HepG2 (cell line): ENCODE data around the gene POFUT1. TPM values are rescaled to one million over a fixed set of nuclear protein-coding genes. Genes with fewer than 3 reads are reported as not detected.
A peak's percentile ranks its signal among the peaks of the same experiment; 100 is the strongest.

Experiments
- AGO2 ChIP-seq: fragments of 200-400 bp; formaldehyde crosslinking; optimal IDR thresholded peaks from 2 replicates; pipeline ENCODE3; 2017; ENCODE audit warnings: mild to moderate bottlenecking, low read depth, low read length, moderate library complexity
- CEBPB ChIP-seq: IDR thresholded peaks from 2 replicates; pipeline ENCODE4 v1.6.1; 2011; ENCODE audit warnings: low read depth, low read length, improper control_type of control experiment, borderline replicate concordance
- CREM ChIP-seq, 2 experiments: sonication (generic) in 1 of 2; formaldehyde crosslinking in 1 of 2; IDR thresholded peaks; 2 replicates each; pipeline versions ENCODE4 v1.4.0 to v1.6.1; 2016 to 2020; ENCODE audit warnings: antibody characterized with exemption in 1 of 2, mild to moderate bottlenecking in 1 of 2, missing genetic modification reagents in 1 of 2
- FLYWCH1 ChIP-seq: sonication (generic); formaldehyde crosslinking; IDR thresholded peaks from 2 replicates; pipeline ENCODE4 v1.8.1; 2023; ENCODE audit warnings: mild to moderate bottlenecking, missing genetic modification reagents
- HNRNPL ChIP-seq: fragments of 200-400 bp; formaldehyde crosslinking; IDR thresholded peaks from 2 replicates; pipeline ENCODE4 v1.6.1; 2017; ENCODE audit warnings: mild to moderate bottlenecking, low read depth, low read length
- HOXA5 ChIP-seq: sonication (generic); formaldehyde crosslinking; IDR thresholded peaks from 2 replicates; pipeline ENCODE4 v1.4.0; 2020; ENCODE audit warnings: missing genetic modification reagents
- HOXD1 ChIP-seq: sonication (generic); formaldehyde crosslinking; IDR thresholded peaks from 2 replicates; pipeline ENCODE4 v1.5.0; 2020; ENCODE audit warnings: missing genetic modification reagents
- MATR3 ChIP-seq: sonication (generic); formaldehyde crosslinking; IDR thresholded peaks from 2 replicates; pipeline ENCODE4 v1.4.0; 2020; ENCODE audit warnings: missing genetic modification reagents
- NFE2 ChIP-seq: sonication (generic); formaldehyde crosslinking; IDR thresholded peaks from 2 replicates; pipeline ENCODE4 v1.4.0; 2020; ENCODE audit warnings: missing genetic modification reagents
- PLRG1 ChIP-seq: fragments of 450-650 bp; conservative IDR thresholded peaks from 2 replicates; pipeline ENCODE4 v1.6.1; 2016
- RNF2 ChIP-seq: fragments of 450-650 bp; conservative IDR thresholded peaks from 2 replicates; pipeline ENCODE4 v1.6.1; 2016; ENCODE audit warnings: low read depth
- RORA ChIP-seq: sonication (generic); formaldehyde crosslinking; IDR thresholded peaks from 2 replicates; pipeline ENCODE4 v1.5.0; 2020; ENCODE audit warnings: mild to moderate bottlenecking, missing genetic modification reagents, moderate library complexity
- TBX3 ChIP-seq: fragments of 450-650 bp; IDR thresholded peaks from 2 replicates; pipeline ENCODE4 v1.6.1; 2017; ENCODE audit warnings: antibody characterized with exemption, mild to moderate bottlenecking, inconsistent platforms, borderline replicate concordance
- ZNF670 ChIP-seq: sonication (generic); formaldehyde crosslinking; IDR thresholded peaks from 2 replicates; pipeline ENCODE4 v1.8.0; 2022; ENCODE audit warnings: mild to moderate bottlenecking, missing genetic modification reagents, borderline replicate concordance
- ZNF7 ChIP-seq: IDR thresholded peaks from 2 replicates; pipeline ENCODE4 v1.6.1; 2016; ENCODE audit warnings: missing biosample characterization, missing genetic modification reagents
- ZNF773 ChIP-seq: sonication (generic); formaldehyde crosslinking; IDR thresholded peaks from 2 replicates; pipeline ENCODE4 v1.4.0; 2020; ENCODE audit warnings: missing genetic modification reagents, borderline replicate concordance
- polyA plus RNA-seq, 8 experiments: library from polyadenylated mRNA; depleted of rRNA in 3 of 8; stranded (reverse) in 7 of 8; unstranded in 1 of 8; fragments of >200 nt; fragmentation: Illumina TruSeq in 4 of 8; extraction: Trizol in 4 of 8; gene quantifications; 2 replicates each; pipeline versions ENCODE4 v1.2.1 to v1.2.3, GENCODE V29; 2011 to 2016; ENCODE audit warnings: low read depth in 4 of 8, missing spikeins in 1 of 8, mixed read lengths in 1 of 8; ENCODE audit not compliant: insufficient read depth in 1 of 8
- total RNA-seq, 5 experiments: library from RNA; depleted of rRNA; stranded (reverse); fragments of >200 nt; fragmentation: Illumina TruSeq; extraction: Trizol; gene quantifications; 2 replicates each; pipeline ENCODE4 v1.2.3, GENCODE V29; 2016; ENCODE audit warnings: low read depth in 1 of 5
- TF ChIP-seq, protein P1 (sequence below): sonication (generic); formaldehyde crosslinking; IDR thresholded peaks from 2 replicates; pipeline ENCODE4 v1.4.0; 2020; ENCODE audit warnings: missing genetic modification reagents, borderline replicate concordance
- TF ChIP-seq, protein P2 (sequence below): sonication (generic); formaldehyde crosslinking; IDR thresholded peaks from 2 replicates; pipeline ENCODE4 v1.8.1; 2023; ENCODE audit warnings: missing genetic modification reagents, inconsistent platforms, borderline replicate concordance
- TF ChIP-seq, protein P3 (sequence below): sonication (generic); formaldehyde crosslinking; IDR thresholded peaks from 2 replicates; pipeline ENCODE4 v1.8.0; 2023; ENCODE audit warnings: mild to moderate bottlenecking, missing genetic modification reagents
- TF ChIP-seq, protein P4 (sequence below): sonication (generic); formaldehyde crosslinking; IDR thresholded peaks from 2 replicates; pipeline ENCODE4 v1.5.1; 2020; ENCODE audit warnings: mild to moderate bottlenecking, moderate library complexity, missing genetic modification reagents
- TF ChIP-seq, protein P5 (sequence below): IDR thresholded peaks from 2 replicates; pipeline ENCODE4 v1.6.1; 2016; ENCODE audit warnings: missing genetic modification reagents, missing compliant biosample characterization
- TF ChIP-seq, protein P6 (sequence below): sonication (generic); formaldehyde crosslinking; IDR thresholded peaks from 2 replicates; pipeline ENCODE4 v1.8.0; 2022; ENCODE audit warnings: missing genetic modification reagents, mild to moderate bottlenecking, moderate library complexity, borderline replicate concordance

Gene POFUT1
- total and polyA plus RNA-seq, 2 of the 13 experiments (the other 11 are each of a cell fraction or from before 2014, with no cell fraction given): 35.5 to 58.3 TPM

DNA sequence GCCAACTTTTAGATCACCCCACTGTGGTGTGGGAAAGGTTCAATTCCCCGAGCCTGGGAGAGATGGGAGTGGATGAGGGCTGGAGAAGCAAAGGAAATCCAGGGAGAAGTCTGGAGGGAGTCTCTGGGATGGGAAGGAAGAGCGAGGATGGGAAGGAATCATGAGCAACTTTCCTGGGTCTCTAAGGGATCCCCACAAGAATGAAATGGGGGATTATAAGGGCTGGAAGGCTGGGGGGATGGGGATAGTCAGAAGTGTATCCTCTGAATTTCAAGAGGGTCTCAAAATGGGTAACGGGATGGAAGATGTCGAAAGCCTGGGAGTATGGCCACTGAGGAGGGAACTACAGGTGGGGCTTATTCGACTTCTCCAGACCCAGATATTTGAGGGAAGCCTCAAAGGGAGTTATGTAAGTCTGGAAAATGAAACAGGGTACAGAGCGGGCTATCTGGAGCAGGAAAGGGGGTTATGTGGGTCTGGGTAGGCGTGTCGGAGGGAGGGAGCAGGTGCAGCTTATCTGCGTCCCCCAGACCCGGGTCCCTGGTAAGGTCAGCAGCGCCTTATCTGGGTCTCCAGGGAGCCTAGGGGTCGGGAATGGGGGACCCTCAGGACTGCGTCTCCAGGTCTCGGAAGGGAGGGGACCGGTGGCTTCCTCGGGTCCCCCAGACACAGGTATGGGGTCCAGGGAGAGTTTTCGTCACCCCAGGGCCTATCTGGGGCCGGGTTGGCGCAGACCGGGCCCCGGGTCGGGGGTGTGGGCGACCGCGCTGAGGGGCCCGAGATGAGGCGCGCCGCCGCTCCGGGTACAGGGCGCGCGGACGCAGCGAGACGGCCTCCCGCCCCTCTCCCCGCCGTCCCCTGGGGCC is 687 bp upstream of the POFUT1 start (continued):
- TF ChIP-seq ZNF670 (CRISPR knock-in tag) (no peak), ZNF773 (no peak), HOXA5 (no peak), AGO2 (peak; percentile 75), RORA (no peak), MATR3 (CRISPR knock-in tag) (no peak), PLRG1 (no peak), TBX3 (no peak), CREM (IDR thresholded peaks at IDR 0.05) (no peak), CREM (CRISPR knock-in tag; IDR thresholded peaks at IDR 0.05) (no peak), FLYWCH1 (peak; percentile 95), NFE2 (no peak), HOXD1 (CRISPR knock-in tag) (no peak), CEBPB (no peak), RNF2 (no peak), ZNF7 (CRISPR knock-in tag) (no peak), HNRNPL (no peak)
- TF ChIP-seq, protein P1, sequence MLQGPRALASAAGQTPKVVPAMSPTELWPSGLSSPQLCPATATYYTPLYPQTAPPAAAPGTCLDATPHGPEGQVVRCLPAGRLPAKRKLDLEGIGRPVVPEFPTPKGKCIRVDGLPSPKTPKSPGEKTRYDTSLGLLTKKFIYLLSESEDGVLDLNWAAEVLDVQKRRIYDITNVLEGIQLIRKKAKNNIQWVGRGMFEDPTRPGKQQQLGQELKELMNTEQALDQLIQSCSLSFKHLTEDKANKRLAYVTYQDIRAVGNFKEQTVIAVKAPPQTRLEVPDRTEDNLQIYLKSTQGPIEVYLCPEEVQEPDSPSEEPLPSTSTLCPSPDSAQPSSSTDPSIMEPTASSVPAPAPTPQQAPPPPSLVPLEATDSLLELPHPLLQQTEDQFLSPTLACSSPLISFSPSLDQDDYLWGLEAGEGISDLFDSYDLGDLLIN (CRISPR knock-in tag): no peak; the same call in 1 of the 2 replicates
- TF ChIP-seq, protein P2, sequence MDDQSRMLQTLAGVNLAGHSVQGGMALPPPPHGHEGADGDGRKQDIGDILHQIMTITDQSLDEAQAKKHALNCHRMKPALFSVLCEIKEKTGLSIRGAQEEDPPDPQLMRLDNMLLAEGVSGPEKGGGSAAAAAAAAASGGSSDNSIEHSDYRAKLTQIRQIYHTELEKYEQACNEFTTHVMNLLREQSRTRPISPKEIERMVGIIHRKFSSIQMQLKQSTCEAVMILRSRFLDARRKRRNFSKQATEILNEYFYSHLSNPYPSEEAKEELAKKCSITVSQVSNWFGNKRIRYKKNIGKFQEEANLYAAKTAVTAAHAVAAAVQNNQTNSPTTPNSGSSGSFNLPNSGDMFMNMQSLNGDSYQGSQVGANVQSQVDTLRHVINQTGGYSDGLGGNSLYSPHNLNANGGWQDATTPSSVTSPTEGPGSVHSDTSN (CRISPR knock-in tag): peak; percentile 66; the same call in 1 of the 2 replicates
- TF ChIP-seq, protein P3, sequence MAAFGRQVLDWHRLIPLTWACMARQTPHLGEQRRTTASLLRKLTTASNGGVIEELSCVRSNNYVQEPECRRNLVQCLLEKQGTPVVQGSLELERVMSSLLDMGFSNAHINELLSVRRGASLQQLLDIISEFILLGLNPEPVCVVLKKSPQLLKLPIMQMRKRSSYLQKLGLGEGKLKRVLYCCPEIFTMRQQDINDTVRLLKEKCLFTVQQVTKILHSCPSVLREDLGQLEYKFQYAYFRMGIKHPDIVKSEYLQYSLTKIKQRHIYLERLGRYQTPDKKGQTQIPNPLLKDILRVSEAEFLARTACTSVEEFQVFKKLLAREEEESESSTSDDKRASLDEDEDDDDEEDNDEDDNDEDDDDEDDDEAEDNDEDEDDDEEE (CRISPR knock-in tag): 0 out of 2 replicates have a peak, but pooled peaks have one; percentile 5
- TF ChIP-seq, protein P4, sequence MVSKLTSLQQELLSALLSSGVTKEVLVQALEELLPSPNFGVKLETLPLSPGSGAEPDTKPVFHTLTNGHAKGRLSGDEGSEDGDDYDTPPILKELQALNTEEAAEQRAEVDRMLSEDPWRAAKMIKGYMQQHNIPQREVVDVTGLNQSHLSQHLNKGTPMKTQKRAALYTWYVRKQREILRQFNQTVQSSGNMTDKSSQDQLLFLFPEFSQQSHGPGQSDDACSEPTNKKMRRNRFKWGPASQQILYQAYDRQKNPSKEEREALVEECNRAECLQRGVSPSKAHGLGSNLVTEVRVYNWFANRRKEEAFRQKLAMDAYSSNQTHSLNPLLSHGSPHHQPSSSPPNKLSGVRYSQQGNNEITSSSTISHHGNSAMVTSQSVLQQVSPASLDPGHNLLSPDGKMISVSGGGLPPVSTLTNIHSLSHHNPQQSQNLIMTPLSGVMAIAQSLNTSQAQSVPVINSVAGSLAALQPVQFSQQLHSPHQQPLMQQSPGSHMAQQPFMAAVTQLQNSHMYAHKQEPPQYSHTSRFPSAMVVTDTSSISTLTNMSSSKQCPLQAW (CRISPR knock-in tag): no peak
- TF ChIP-seq, protein P5, sequence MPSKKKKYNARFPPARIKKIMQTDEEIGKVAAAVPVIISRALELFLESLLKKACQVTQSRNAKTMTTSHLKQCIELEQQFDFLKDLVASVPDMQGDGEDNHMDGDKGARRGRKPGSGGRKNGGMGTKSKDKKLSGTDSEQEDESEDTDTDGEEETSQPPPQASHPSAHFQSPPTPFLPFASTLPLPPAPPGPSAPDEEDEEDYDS (CRISPR knock-in tag): no peak
- TF ChIP-seq, protein P6, sequence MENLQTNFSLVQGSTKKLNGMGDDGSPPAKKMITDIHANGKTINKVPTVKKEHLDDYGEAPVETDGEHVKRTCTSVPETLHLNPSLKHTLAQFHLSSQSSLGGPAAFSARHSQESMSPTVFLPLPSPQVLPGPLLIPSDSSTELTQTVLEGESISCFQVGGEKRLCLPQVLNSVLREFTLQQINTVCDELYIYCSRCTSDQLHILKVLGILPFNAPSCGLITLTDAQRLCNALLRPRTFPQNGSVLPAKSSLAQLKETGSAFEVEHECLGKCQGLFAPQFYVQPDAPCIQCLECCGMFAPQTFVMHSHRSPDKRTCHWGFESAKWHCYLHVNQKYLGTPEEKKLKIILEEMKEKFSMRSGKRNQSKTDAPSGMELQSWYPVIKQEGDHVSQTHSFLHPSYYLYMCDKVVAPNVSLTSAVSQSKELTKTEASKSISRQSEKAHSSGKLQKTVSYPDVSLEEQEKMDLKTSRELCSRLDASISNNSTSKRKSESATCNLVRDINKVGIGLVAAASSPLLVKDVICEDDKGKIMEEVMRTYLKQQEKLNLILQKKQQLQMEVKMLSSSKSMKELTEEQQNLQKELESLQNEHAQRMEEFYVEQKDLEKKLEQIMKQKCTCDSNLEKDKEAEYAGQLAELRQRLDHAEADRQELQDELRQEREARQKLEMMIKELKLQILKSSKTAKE (CRISPR knock-in tag): no peak
